Neutrophil (primary cell): ENCODE results near the gene ALPK3.

ENCODE experiments used
- H3K27ac ChIP-seq: fragments of 200-600 bp; sonication (generic); 2 replicates; pipeline ENCODE4 v1.5.1; 2016; ENCODE audit warnings: mild to moderate bottlenecking, moderate library complexity
- H3K27me3 ChIP-seq: fragments of 200-600 bp; sonication (generic); 2 replicates; pipeline ENCODE4 v1.6.0; 2016; ENCODE audit warnings: mild to moderate bottlenecking
- H3K36me3 ChIP-seq: fragments of 200-600 bp; sonication (generic); 2 replicates; pipeline ENCODE4 v1.5.1; 2017
- H3K4me1 ChIP-seq, 2 experiments: fragments of 200-600 bp in 1 of 2; sonication (generic) in 1 of 2; 1 replicate in 1 of 2; 2 replicates in 1 of 2; pipeline versions ENCODE4 v1.5.1 to v1.6.1; 2013 to 2016; ENCODE audit warnings: low read depth in 1 of 2, low read length in 1 of 2, mild to moderate bottlenecking in 1 of 2, moderate library complexity in 1 of 2; ENCODE audit not compliant: control insufficient read depth in 1 of 2, insufficient read depth in 1 of 2
- H3K4me3 ChIP-seq, 2 experiments: fragments of 200-600 bp in 1 of 2; sonication (generic) in 1 of 2; 1 replicate in 1 of 2; 2 replicates in 1 of 2; pipeline ENCODE4 v1.5.1; 2013 to 2016; ENCODE audit warnings: low read depth in 1 of 2, low read length in 1 of 2, mild to moderate bottlenecking in 1 of 2, moderate library complexity in 1 of 2
- H3K9me3 ChIP-seq: fragments of 200-600 bp; sonication (generic); 2 replicates; pipeline ENCODE4 v1.5.1; 2016
- TF ChIP-seq, protein P1 (sequence below): fragments of 200-600 bp; sonication (generic); IDR thresholded peaks from 2 replicates; pipeline ENCODE4 v1.5.1; 2016; ENCODE audit warnings: antibody characterized with exemption

ALPK3 gene

DNA sequence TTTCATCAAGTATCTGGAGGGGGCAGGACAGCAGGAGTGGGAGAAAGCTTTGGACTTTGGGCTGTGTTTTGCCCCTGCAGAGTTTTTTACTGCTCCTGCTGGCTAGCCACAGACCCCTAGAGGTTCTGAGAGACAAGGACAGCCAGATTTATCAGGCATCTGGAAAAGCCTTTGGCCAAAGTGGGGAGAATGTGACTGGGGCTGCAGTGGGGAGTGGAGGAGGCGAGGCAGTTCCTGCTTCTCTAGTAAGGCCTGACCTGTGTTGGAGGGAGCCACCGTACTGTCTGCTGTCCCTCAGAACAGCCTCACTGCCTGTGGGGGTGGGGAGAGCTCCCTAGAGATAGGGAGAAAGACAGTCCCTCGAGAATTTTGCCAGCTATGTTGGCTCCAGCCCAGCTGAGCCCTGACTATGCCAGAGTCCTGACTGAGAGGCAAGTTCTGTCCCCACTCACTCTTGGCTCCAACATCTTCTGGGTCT, 2.2 kb downstream of the ALPK3 start:
- Histone ChIP-seq H3K36me3 (no peaks in the 10 kb centered on the region), H3K4me3 (no peak overlapping the region), H3K27ac (no peak overlapping the region), H3K9me3 (no peaks in the 10 kb centered on the region), H3K4me1 (peaks cover 25 to 31% of the 10 kb centered on the region in 2 experiments), H3K27me3 (peaks cover 10% of the 10 kb centered on the region)
- TF ChIP-seq, protein P1, sequence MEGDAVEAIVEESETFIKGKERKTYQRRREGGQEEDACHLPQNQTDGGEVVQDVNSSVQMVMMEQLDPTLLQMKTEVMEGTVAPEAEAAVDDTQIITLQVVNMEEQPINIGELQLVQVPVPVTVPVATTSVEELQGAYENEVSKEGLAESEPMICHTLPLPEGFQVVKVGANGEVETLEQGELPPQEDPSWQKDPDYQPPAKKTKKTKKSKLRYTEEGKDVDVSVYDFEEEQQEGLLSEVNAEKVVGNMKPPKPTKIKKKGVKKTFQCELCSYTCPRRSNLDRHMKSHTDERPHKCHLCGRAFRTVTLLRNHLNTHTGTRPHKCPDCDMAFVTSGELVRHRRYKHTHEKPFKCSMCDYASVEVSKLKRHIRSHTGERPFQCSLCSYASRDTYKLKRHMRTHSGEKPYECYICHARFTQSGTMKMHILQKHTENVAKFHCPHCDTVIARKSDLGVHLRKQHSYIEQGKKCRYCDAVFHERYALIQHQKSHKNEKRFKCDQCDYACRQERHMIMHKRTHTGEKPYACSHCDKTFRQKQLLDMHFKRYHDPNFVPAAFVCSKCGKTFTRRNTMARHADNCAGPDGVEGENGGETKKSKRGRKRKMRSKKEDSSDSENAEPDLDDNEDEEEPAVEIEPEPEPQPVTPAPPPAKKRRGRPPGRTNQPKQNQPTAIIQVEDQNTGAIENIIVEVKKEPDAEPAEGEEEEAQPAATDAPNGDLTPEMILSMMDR = no peak

DNA sequence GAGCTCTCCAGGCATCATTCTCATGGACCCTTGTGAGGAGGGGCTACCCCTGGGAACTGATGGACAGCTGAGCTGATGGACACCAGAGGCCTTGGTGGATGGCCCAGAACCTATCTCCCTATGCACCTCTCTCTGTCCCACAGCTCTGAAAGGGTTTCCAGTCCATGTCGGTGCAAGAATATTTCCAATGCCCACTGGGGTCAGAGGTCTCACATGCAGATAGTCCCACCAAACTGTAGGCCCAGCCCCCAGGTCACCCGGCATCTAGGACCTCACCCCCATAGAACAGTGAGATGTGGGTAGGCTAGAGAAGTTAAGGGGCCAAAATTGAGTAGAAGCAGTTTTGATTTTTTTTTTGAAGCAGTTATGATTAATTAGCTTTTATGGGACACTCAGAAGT, 2.6 kb downstream of the ALPK3 start:
- no peak overlapping the region for H3K4me3 ChIP-seq
- H3K9me3 ChIP-seq = no peaks in the 10 kb centered on the region
- TF ChIP-seq, protein P1 = no peak
- H3K36me3 ChIP-seq = no peaks in the 10 kb centered on the region
- H3K4me1 ChIP-seq = peaks cover 20 to 28% of the 10 kb centered on the region in 2 experiments
- H3K27ac ChIP-seq = no peak overlapping the region
- peaks cover 10% of the 10 kb centered on the region for H3K27me3 ChIP-seq

DNA sequence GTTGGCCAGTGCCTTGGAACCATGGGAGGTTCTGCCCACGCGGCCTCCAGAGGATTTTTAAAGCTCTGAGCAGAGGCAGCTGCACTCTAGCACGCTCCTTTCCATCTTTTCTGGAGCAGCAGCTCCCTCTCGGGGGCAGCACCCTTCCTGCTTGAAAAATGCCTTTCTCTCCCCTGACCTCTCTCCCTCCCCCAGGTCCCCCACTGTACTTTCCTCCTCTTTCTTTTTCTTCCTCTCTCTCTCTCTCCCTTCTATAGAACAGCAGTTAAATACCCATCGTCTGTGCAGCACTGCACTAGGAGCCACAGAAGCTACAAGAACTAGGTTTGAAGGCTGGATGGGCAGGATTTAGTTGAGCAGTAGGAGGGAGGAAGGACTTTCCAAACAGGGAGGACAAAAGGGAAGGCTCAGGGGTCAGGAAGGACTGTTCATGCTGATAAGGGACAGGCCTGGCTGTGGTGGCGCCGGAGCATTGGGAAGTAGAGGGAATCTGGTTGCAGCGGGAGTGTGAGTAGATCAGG, 4.4 kb downstream of the ALPK3 start:
- Histone ChIP-seq H3K27ac (no peak overlapping the region), H3K9me3 (no peaks in the 10 kb centered on the region), H3K36me3 (no peaks in the 10 kb centered on the region), H3K4me1 (peaks cover 6 to 14% of the 10 kb centered on the region in 2 experiments), H3K4me3 (no peak overlapping the region), H3K27me3 (peaks cover 10% of the 10 kb centered on the region)
- TF ChIP-seq, protein P1 = no peak

DNA sequence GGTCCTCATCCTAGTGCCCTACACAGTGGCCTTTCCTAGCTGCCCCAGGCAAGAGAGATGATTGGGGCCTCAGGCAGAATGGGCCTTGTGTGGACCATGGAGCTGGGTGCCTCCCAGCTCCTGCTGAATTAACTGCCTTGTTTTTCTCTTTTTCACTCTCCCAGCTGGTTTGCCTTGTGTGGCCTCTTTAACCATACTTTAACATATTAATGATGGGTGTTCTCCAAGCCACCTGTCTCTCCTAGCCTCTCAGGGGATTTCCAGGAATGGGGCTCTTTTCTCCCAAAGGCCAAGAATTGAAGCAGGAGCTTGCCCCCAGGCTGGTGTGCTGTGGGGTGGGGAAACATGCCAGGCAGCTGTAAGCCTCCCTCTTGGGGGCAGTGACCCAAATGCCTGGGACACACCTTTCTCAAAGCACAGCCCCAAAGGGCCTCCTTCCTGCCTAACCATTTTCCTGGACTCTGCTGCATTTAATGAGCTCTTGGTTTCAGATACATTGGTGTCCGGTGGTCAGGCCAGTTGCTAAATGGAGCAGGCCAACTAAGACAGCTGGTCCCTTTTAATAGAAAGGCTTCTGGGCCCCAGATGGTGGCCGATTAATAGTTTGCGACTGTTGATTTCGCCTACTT, 5.6 kb downstream of the ALPK3 start:
- Histone ChIP-seq H3K27ac (no peak overlapping the region), H3K27me3 (no peaks in the 10 kb centered on the region), H3K4me3 (no peak overlapping the region), H3K4me1 (peaks cover under 1 to 6% of the 10 kb centered on the region in 2 experiments), H3K9me3 (no peaks in the 10 kb centered on the region), H3K36me3 (no peaks in the 10 kb centered on the region)
- TF ChIP-seq, protein P1 = no peak

DNA sequence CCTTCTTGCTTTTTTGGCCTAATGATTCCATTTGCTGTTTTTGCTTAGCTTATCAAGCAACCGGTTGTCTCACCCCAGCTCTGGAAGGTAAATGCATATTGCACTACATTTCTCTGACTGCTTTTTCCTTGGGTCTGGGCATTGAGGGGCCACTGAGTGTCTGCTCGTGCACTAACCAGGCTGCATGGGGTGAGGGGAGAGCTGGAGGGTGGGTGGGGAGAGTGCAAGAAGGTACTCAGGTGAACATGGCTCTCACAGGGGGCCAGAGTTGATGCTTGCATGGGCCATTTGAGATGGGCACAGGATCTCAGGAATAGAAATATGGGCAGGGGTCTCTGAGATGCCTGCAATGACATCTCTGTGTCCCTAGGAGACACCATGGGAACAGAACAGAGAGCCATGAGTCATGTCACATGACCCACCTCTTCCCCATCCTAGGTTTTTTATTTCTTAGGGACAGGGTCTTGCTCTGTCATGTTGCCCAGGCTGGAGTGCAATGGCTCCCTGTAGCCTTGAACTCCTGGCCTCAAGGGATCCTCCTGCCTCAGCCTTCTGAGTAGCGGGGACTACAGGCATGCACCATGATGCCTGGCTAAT, 6.2 kb downstream of the ALPK3 start:
- no peak overlapping the region for H3K4me3 ChIP-seq
- H3K36me3 ChIP-seq = no peaks in the 10 kb centered on the region
- H3K27ac ChIP-seq = no peak overlapping the region
- H3K4me1 ChIP-seq = peaks cover 7% of the 10 kb centered on the region in 2 experiments
- no peaks in the 10 kb centered on the region for H3K27me3 ChIP-seq
- H3K9me3 ChIP-seq = no peaks in the 10 kb centered on the region
- TF ChIP-seq, protein P1 = no peak
